H9 (cell line): ENCODE results near the gene KL. TPM values are rescaled to one million over a fixed set of nuclear protein-coding genes. Genes with fewer than 3 reads are reported as not detected.

Source experiments
- DNase-seq: peaks from one replicate; pipeline ENCODE4 v3.0.0-alpha.2; 2017
- H2AFZ ChIP-seq: one replicate; pipeline ENCODE4 v1.6.1; 2013; ENCODE audit warnings: mild to moderate bottlenecking, low read length, control low read depth, moderate library complexity
- H2AK5ac ChIP-seq: 2 replicates; pipeline ENCODE4 v1.6.1; 2013; ENCODE audit warnings: low read length, control low read depth, mixed read lengths; ENCODE audit not compliant: insufficient read length
- H2BK120ac ChIP-seq: one replicate; pipeline ENCODE4 v1.6.1; 2013; ENCODE audit warnings: low read depth, mild to moderate bottlenecking, low read length, control low read depth, inconsistent platforms; ENCODE audit not compliant: poor library complexity, severe bottlenecking
- H2BK12ac ChIP-seq: 2 replicates; pipeline ENCODE4 v1.6.1; 2013; ENCODE audit warnings: low read length, control low read depth, mixed read lengths, low read depth; ENCODE audit not compliant: insufficient read length
- H2BK15ac ChIP-seq: 2 replicates; pipeline ENCODE4 v1.6.1; 2013; ENCODE audit warnings: low read depth, low read length, control low read depth
- H2BK20ac ChIP-seq: one replicate; pipeline ENCODE4 v1.6.1; 2013; ENCODE audit warnings: low read depth, mild to moderate bottlenecking, low read length, control low read depth, inconsistent platforms; ENCODE audit not compliant: poor library complexity, severe bottlenecking
- H2BK5ac ChIP-seq: 2 replicates; pipeline ENCODE4 v1.6.1; 2013; ENCODE audit warnings: low read length, control low read depth, mixed read lengths; ENCODE audit not compliant: insufficient read length
- H3K14ac ChIP-seq: 2 replicates; pipeline ENCODE4 v1.6.1; 2013; ENCODE audit warnings: low read length, control low read depth; ENCODE audit not compliant: insufficient read depth
- H3K18ac ChIP-seq: 2 replicates; pipeline ENCODE4 v1.6.1; 2013; ENCODE audit warnings: low read depth, mild to moderate bottlenecking, mixed read lengths, low read length, control low read depth; ENCODE audit not compliant: insufficient read length
- H3K23ac ChIP-seq: 2 replicates; pipeline ENCODE4 v1.6.1; 2013; ENCODE audit warnings: low read length, control low read depth, mixed read lengths, low read depth; ENCODE audit not compliant: insufficient read length
- H3K23me2 ChIP-seq: 2 replicates; pipeline ENCODE4 v1.6.1; 2013; ENCODE audit warnings: low read depth, mild to moderate bottlenecking, mixed read lengths, low read length, control low read depth; ENCODE audit not compliant: insufficient read length, poor library complexity, severe bottlenecking
- H3K27ac ChIP-seq: 2 replicates; pipeline ENCODE4 v1.5.1; 2013; ENCODE audit warnings: low read length, control low read depth, mixed read lengths, low read depth; ENCODE audit not compliant: insufficient read length
- H3K27me3 ChIP-seq: 2 replicates; pipeline ENCODE4 v1.6.1; 2013; ENCODE audit warnings: low read length, control low read depth, inconsistent platforms; ENCODE audit not compliant: insufficient read depth
- H3K4ac ChIP-seq: 2 replicates; pipeline ENCODE4 v1.6.1; 2013; ENCODE audit warnings: low read depth, mild to moderate bottlenecking, control low read depth, inconsistent platforms, low read length, moderate library complexity
- H3K4me1 ChIP-seq: 2 replicates; pipeline ENCODE4 v1.6.1; 2013; ENCODE audit warnings: low read length, control low read depth, inconsistent platforms; ENCODE audit not compliant: insufficient read depth
- H3K4me2 ChIP-seq: 2 replicates; pipeline ENCODE4 v1.6.1; 2013; ENCODE audit warnings: low read length, control low read depth, mixed read lengths; ENCODE audit not compliant: insufficient read length, insufficient read depth
- H3K56ac ChIP-seq: 2 replicates; pipeline ENCODE4 v1.6.1; 2013; ENCODE audit warnings: low read depth, mild to moderate bottlenecking, mixed read lengths, low read length, control low read depth; ENCODE audit not compliant: insufficient read length
- H3K79me1 ChIP-seq: 2 replicates; pipeline ENCODE4 v1.6.1; 2013; ENCODE audit warnings: low read depth, mild to moderate bottlenecking, moderate library complexity, low read length, control low read depth, inconsistent platforms; ENCODE audit not compliant: insufficient read depth, poor library complexity, severe bottlenecking
- H3K79me2 ChIP-seq: 2 replicates; pipeline ENCODE4 v1.6.1; 2013; ENCODE audit warnings: low read length, control low read depth, inconsistent platforms; ENCODE audit not compliant: insufficient read depth
- H3K9ac ChIP-seq: 2 replicates; pipeline ENCODE4 v1.6.1; 2013; ENCODE audit warnings: low read length, control low read depth, mixed read lengths; ENCODE audit not compliant: insufficient read length; ENCODE audit errors: extremely low read depth
- H3K9me3 ChIP-seq: one replicate; pipeline ENCODE4 v1.6.1; 2013; ENCODE audit warnings: low read depth, low read length, inconsistent platforms; ENCODE audit not compliant: control insufficient read depth
- H3T11ph ChIP-seq: one replicate; pipeline ENCODE4 v1.6.1; 2013; ENCODE audit warnings: mild to moderate bottlenecking, low read length, control low read depth, inconsistent platforms
- H4K20me1 ChIP-seq: one replicate; pipeline ENCODE4 v1.6.1; 2013; ENCODE audit not compliant: control insufficient read depth, insufficient read length, insufficient read depth
- H4K5ac ChIP-seq: 2 replicates; pipeline ENCODE4 v1.6.1; 2013; ENCODE audit warnings: low read depth, mild to moderate bottlenecking, mixed read lengths, low read length, control low read depth; ENCODE audit not compliant: insufficient read length
- H4K8ac ChIP-seq: replicated peaks from 2 replicates; pipeline ENCODE4 v1.6.1; 2013; ENCODE audit warnings: low read length, control low read depth, mixed read lengths, low read depth; ENCODE audit not compliant: insufficient read length
- H4K91ac ChIP-seq: 2 replicates; pipeline ENCODE4 v1.6.1; 2013; ENCODE audit warnings: low read depth, mild to moderate bottlenecking, moderate library complexity, mixed read lengths, low read length, control low read depth; ENCODE audit not compliant: insufficient read length
- H3K27ac Mint-ChIP-seq, 3 experiments: 2 replicates in 2 of 3; 3 replicates in 1 of 3; pipeline ENCODE4 v1.8.0; 2020 to 2021; ENCODE audit warnings: mixed read lengths in 3 of 3, mild to moderate bottlenecking in 1 of 3, moderate library complexity in 1 of 3
- H3K27me3 Mint-ChIP-seq: 2 replicates; pipeline ENCODE4 v1.8.0; 2021; ENCODE audit warnings: low read depth, mild to moderate bottlenecking, moderate library complexity, mixed read lengths
- H3K36me3 Mint-ChIP-seq, 3 experiments: 2 replicates in 2 of 3; 3 replicates in 1 of 3; pipeline ENCODE4 v1.8.0; 2020 to 2021; ENCODE audit warnings: low read depth in 3 of 3, mixed read lengths in 3 of 3; ENCODE audit not compliant: insufficient read depth in 1 of 3
- H3K4me1 Mint-ChIP-seq, 2 experiments: 2 replicates each; pipeline ENCODE4 v1.8.0; 2020; ENCODE audit warnings: mixed read lengths in 2 of 2
- H3K4me3 Mint-ChIP-seq, 2 experiments: 2 replicates in 1 of 2; 3 replicates in 1 of 2; pipeline ENCODE4 v1.8.0; 2020 to 2021; ENCODE audit warnings: mild to moderate bottlenecking in 2 of 2, mixed read lengths in 2 of 2, moderate library complexity in 1 of 2
- H3K9me3 Mint-ChIP-seq, 2 experiments: 2 replicates in 1 of 2; 3 replicates in 1 of 2; pipeline ENCODE4 v1.8.0; 2020; ENCODE audit warnings: mild to moderate bottlenecking in 2 of 2, mixed read lengths in 2 of 2, moderate library complexity in 1 of 2
- CTCF ChIP-seq: fragments of 200-600 bp; sonication (generic); conservative IDR thresholded peaks from 3 replicates; pipeline ENCODE4 v1.8.0; 2021; ENCODE audit warnings: antibody characterized with exemption, mild to moderate bottlenecking
- WGBS: extraction: QIAGEN DNeasy Blood & Tissue Kit; methylation state at CpG from one replicate; pipeline ENCODE4 v1.1.7; 2013; ENCODE audit warnings: missing lambda C conversion rate, low lambda C conversion rate, mixed read lengths; ENCODE audit not compliant: insufficient read length; ENCODE audit errors: extremely low coverage; 5-methylcytosine and 5-hydroxymethylcytosine counted together
- total RNA-seq: library from RNA; stranded (reverse); gene quantifications from 2 replicates; pipeline ENCODE4 v1.2.1, GENCODE V29; 2021

Gene KL
- total RNA-seq, 1 experiment from 2014 or later = not detected

DNA sequence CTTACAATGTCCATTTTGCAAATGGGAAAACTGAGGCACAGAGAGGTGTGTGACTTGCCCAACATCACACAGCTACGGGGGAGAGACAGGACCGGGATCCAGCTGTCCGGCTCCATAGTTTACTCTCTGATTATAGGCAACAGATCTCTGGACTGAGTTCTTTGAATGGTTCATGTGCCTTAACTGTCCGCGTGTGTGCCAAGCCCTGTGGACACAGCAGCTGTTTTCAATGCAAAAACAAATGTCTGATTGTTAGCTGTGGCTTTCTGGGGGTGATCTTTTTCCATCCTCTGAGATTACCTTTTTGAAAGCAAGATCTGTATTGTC, 94.1 kb downstream of the KL start:
- Histone ChIP-seq H3K14ac (no peak overlapping the region), H3K79me1 (no peaks in the 10 kb centered on the region), H2AK5ac (no peak overlapping the region), H2BK15ac (no peak overlapping the region), H3K4ac (no peak overlapping the region), H2BK20ac (no peak overlapping the region), H2BK5ac (no peak overlapping the region), H3K27me3 (0 out of 2 replicates have a peak, but pooled peaks cover 2% of the 10 kb centered on the region), H2BK12ac (no peak overlapping the region), H3K9ac (no peak overlapping the region), H3K23me2 (no peaks in the 10 kb centered on the region), H3K56ac (no peak overlapping the region), H2AFZ (no peak overlapping the region), H4K8ac (no peak overlapping the region), H4K5ac (no peak overlapping the region), H3K27ac (no peak overlapping the region), H4K20me1 (no peaks in the 10 kb centered on the region), H2BK120ac (no peak overlapping the region), H3K18ac (no peak overlapping the region), H3K79me2 (no peaks in the 10 kb centered on the region), H4K91ac (no peak overlapping the region), H3K23ac (no peak overlapping the region), H3K4me1 (no peaks in the 10 kb centered on the region), H3K9me3 (no peaks in the 10 kb centered on the region), H3K4me2 (no peak overlapping the region), H3T11ph (no peak overlapping the region)
- no CpG with 5 or more reads among the region's 5 CpGs for WGBS
- peaks cover 0 to 7% (median 0%) of the 10 kb centered on the region in 3 experiments; a peak in 2 of 7 replicates for H3K36me3 Mint-ChIP-seq
- TF ChIP-seq CTCF = no peak
- no peak overlapping the region for H3K4me3 Mint-ChIP-seq
- H3K27me3 Mint-ChIP-seq = no peaks in the 10 kb centered on the region
- H3K4me1 Mint-ChIP-seq = no peaks in the 10 kb centered on the region
- no peaks in the 10 kb centered on the region for H3K9me3 Mint-ChIP-seq
- H3K27ac Mint-ChIP-seq = no peak overlapping the region
- no peak for DNase-seq
